HepG2 (cell line): ENCODE results near the gene TTN. TPM values are rescaled to one million over a fixed set of nuclear protein-coding genes. Genes with fewer than 3 reads are reported as not detected.

ENCODE experiments used
- ATAC-seq: fragments of 200-7000 bp; cut with Tn5 transposase; 3 replicates; pipeline ENCODE4 v1.9.1; 2020; ENCODE audit warnings: mild to moderate bottlenecking, moderate library complexity
- BruUV-seq: library from RNA; stranded (reverse); fragments of 400-500 nt; replicated peaks from 2 replicates; lab custom pipeline; 2021; lab: Mats Ljungman, UMichigan
- CTCF ChIA-PET: fragments of 300-600 bp; formaldehyde crosslinking; extraction: SDS; loops from one replicate; lab custom pipeline; 2021; ENCODE audit warnings: low total read pairs, inconsistent platforms, low intra/inter-chr PET ratio; lab: Yijun Ruan, JAX
- POLR2A ChIA-PET: fragments of 350-600 bp; sonication (Branson Sonifier 250); formaldehyde crosslinking; loops from one replicate; lab custom pipeline; 2020; ENCODE audit warnings: antibody characterized with exemption, inconsistent platforms; lab: Yijun Ruan, JAX
- DNase-seq: peaks from one replicate; pipeline ENCODE4 v3.0.0-alpha.2; 2015; ENCODE audit warnings: low spot score
- FAIRE-seq: peaks from 3 replicates; lab custom pipeline; 2011; peaks lifted over from hg19 to GRCh38; lab: Jason Lieb, UNC
- H2AFZ ChIP-seq: one replicate; pipeline ENCODE4 v1.6.1; 2011; ENCODE audit warnings: low read length, inconsistent platforms
- H3K27ac ChIP-seq: fragments of 300-600 bp; 3 replicates; pipeline ENCODE4 v1.8.0; 2011; ENCODE audit warnings: mixed run types, mild to moderate bottlenecking, mixed read lengths, low read length, inconsistent platforms; ENCODE audit not compliant: insufficient read depth; ENCODE audit errors: extremely low read length
- H3K27me3 ChIP-seq, 2 experiments: fragments of 200-600 bp in 1 of 2; 2 replicates in 1 of 2; 3 replicates in 1 of 2; pipeline versions ENCODE4 v1.6.0 to v1.8.0; 2011; ENCODE audit warnings: low read length in 2 of 2, mild to moderate bottlenecking in 2 of 2, moderate library complexity in 2 of 2, inconsistent platforms in 1 of 2; ENCODE audit not compliant: insufficient read depth in 2 of 2, control insufficient read depth in 1 of 2
- H3K36me3 ChIP-seq, 2 experiments: fragments of 200-600 bp in 1 of 2; replicated peaks in 1 of 2; 2 replicates in 1 of 2; 3 replicates in 1 of 2; pipeline versions ENCODE4 v1.5.1 to v1.8.0; 2011; ENCODE audit warnings: low read length in 2 of 2, inconsistent platforms in 1 of 2; ENCODE audit not compliant: insufficient read depth in 2 of 2, control insufficient read depth in 1 of 2
- H3K4me1 ChIP-seq: 2 replicates; pipeline ENCODE4 v1.5.1; 2012; ENCODE audit warnings: low read length, inconsistent platforms; ENCODE audit not compliant: insufficient read depth
- H3K4me2 ChIP-seq: 2 replicates; pipeline ENCODE4 v1.6.0; 2011; ENCODE audit warnings: low read depth, low read length, inconsistent platforms
- H3K4me3 ChIP-seq, 3 experiments: fragments of 200-600 bp in 1 of 3; sonication (generic), shearing (Covaris generic) in 1 of 3; replicated peaks in 1 of 3; 2 replicates each; pipeline ENCODE4 v1.5.1; 2011 to 2016; ENCODE audit warnings: low read length in 3 of 3, inconsistent platforms in 2 of 3, low read depth in 2 of 3, mild to moderate bottlenecking in 2 of 3, control low read depth in 1 of 3, mixed read lengths in 1 of 3; ENCODE audit not compliant: insufficient read depth in 1 of 3
- H3K79me2 ChIP-seq: one replicate; pipeline ENCODE4 v1.6.1; 2011; ENCODE audit warnings: low read length, inconsistent platforms; ENCODE audit not compliant: insufficient read depth
- H3K9ac ChIP-seq: 2 replicates; pipeline ENCODE4 v1.6.0; 2011; ENCODE audit warnings: mild to moderate bottlenecking, low read depth, low read length, inconsistent platforms; ENCODE audit not compliant: insufficient read depth
- H3K9me3 ChIP-seq: 2 replicates; pipeline ENCODE4 v1.5.1; 2012; ENCODE audit warnings: mild to moderate bottlenecking, low read length
- H4K20me1 ChIP-seq: 2 replicates; pipeline ENCODE4 v1.6.0; 2011; ENCODE audit warnings: inconsistent platforms, mild to moderate bottlenecking, low read length, moderate library complexity; ENCODE audit not compliant: insufficient read depth
- ATF7 ChIP-seq, 2 experiments: fragments of 450-650 bp in 1 of 2; sonication (generic) in 1 of 2; formaldehyde crosslinking in 1 of 2; IDR thresholded peaks; 2 replicates each; pipeline versions ENCODE4 v1.4.0 to v1.6.1; 2016 to 2020; ENCODE audit warnings: antibody characterized with exemption in 1 of 2, mild to moderate bottlenecking in 1 of 2, missing genetic modification reagents in 1 of 2
- CBX1 ChIP-seq: IDR thresholded peaks from one replicate; pipeline ENCODE4 v1.6.1; 2016; ENCODE audit warnings: antibody characterized with exemption, low read depth
- CEBPG ChIP-seq: IDR thresholded peaks from 2 replicates; pipeline ENCODE4 v1.6.1; 2016
- CREB1 ChIP-seq, 2 experiments: fragments of 450-650 bp in 1 of 2; IDR thresholded peaks; 2 replicates each; pipeline ENCODE4 v1.6.1; 2016 to 2017; ENCODE audit warnings: control low read depth in 1 of 2, mild to moderate bottlenecking in 1 of 2, missing compliant biosample characterization in 1 of 2, missing genetic modification characterization in 1 of 2
- FOXP4 ChIP-seq: sonication (generic); formaldehyde crosslinking; IDR thresholded peaks from 2 replicates; pipeline ENCODE4 v1.4.0; 2020; ENCODE audit warnings: missing genetic modification reagents
- IKZF1 ChIP-seq: fragments of 450-650 bp; IDR thresholded peaks from 2 replicates; pipeline ENCODE4 v1.7.1; 2016
- NR2C2 ChIP-seq: sonication (generic); formaldehyde crosslinking; IDR thresholded peaks from 2 replicates; pipeline ENCODE4 v1.4.0; 2020; ENCODE audit warnings: missing genetic modification reagents, mild to moderate bottlenecking, moderate library complexity, borderline replicate concordance
- TCF7L2 ChIP-seq: IDR thresholded peaks from 2 replicates; pipeline ENCODE4 v1.6.1; 2011; ENCODE audit warnings: mild to moderate bottlenecking, low read depth, low read length, moderate library complexity
- ZNF282 ChIP-seq: fragments of 450-650 bp; IDR thresholded peaks from 2 replicates; pipeline ENCODE4 v1.6.1; 2018; ENCODE audit not compliant: partially characterized antibody
- ZNF430 ChIP-seq: sonication (generic); formaldehyde crosslinking; IDR thresholded peaks from 2 replicates; pipeline ENCODE4 v1.9.0; 2021; ENCODE audit warnings: mild to moderate bottlenecking, missing genetic modification reagents
- ZNF496 ChIP-seq: sonication (generic); formaldehyde crosslinking; IDR thresholded peaks from 2 replicates; pipeline ENCODE4 v1.8.1; 2023; ENCODE audit warnings: mild to moderate bottlenecking, moderate library complexity, missing genetic modification reagents; ENCODE audit not compliant: insufficient replicate concordance
- ZNF501 ChIP-seq: sonication (generic); formaldehyde crosslinking; IDR thresholded peaks from 2 replicates; pipeline ENCODE4 v1.5.1; 2020; ENCODE audit warnings: mild to moderate bottlenecking, moderate library complexity, missing genetic modification reagents
- ZNF761 ChIP-seq: sonication (generic); formaldehyde crosslinking; conservative IDR thresholded peaks from 2 replicates; pipeline ENCODE4 v1.4.0; 2020; ENCODE audit warnings: mild to moderate bottlenecking, missing genetic modification reagents
- ZNF891 ChIP-seq: sonication (generic); formaldehyde crosslinking; IDR thresholded peaks from 2 replicates; pipeline ENCODE4 v1.5.0; 2020; ENCODE audit warnings: mild to moderate bottlenecking, missing genetic modification reagents
- WGBS: methylation state at CpG from one replicate; pipeline ENCODE4 v1.1.6; 2017; ENCODE audit warnings: low lambda C conversion rate; 5-methylcytosine and 5-hydroxymethylcytosine counted together
- in situ Hi-C: cut with HindIII; loops from 2 replicates; pipeline ENCODE4 v1.10.0; 2017; ENCODE audit warnings: low pct_unique_long_range_greater_than_20kb; ENCODE audit not compliant: extremely low pct_ligation_motif_present
- intact Hi-C: fragments of 100-400 bp; cut with micrococcal nuclease; formaldehyde crosslinking; loops from one replicate; pipeline ENCODE4 v1.10.0; 2022; ENCODE audit not compliant: unreplicated experiment
- polyA plus RNA-seq, 8 experiments: library from polyadenylated mRNA; depleted of rRNA in 3 of 8; stranded (reverse) in 7 of 8; unstranded in 1 of 8; fragments of >200 nt; fragmentation: Illumina TruSeq in 4 of 8; extraction: Trizol in 4 of 8; gene quantifications; 2 replicates each; pipeline versions ENCODE4 v1.2.1 to v1.2.3, GENCODE V29; 2011 to 2016; ENCODE audit warnings: low read depth in 4 of 8, missing spikeins in 1 of 8, mixed read lengths in 1 of 8; ENCODE audit not compliant: insufficient read depth in 1 of 8
- total RNA-seq, 5 experiments: library from RNA; depleted of rRNA; stranded (reverse); fragments of >200 nt; fragmentation: Illumina TruSeq; extraction: Trizol; gene quantifications; 2 replicates each; pipeline ENCODE4 v1.2.3, GENCODE V29; 2016; ENCODE audit warnings: low read depth in 1 of 5

Gene TTN
- total and polyA plus RNA-seq, 2 of the 13 experiments (the other 11 are each of a cell fraction or from before 2014, with no cell fraction given): under 0.01 TPM

- Histone ChIP-seq H3K27me3 (no peaks in the 10 kb centered on the region; a peak in 2 of 5 replicates), H3K9ac (no peak overlapping the region), H4K20me1 (no peaks in the 10 kb centered on the region), H3K36me3 (no peaks in the 10 kb centered on the region), H3K4me2 (no peak overlapping the region), H3K9me3 (no peaks in the 10 kb centered on the region), H2AFZ (no peak overlapping the region), H3K4me3 (no peak overlapping the region), H3K79me2 (no peaks in the 10 kb centered on the region), H3K4me1 (0 out of 2 replicates have a peak, but pooled peaks cover under 1% of the 10 kb centered on the region), H3K27ac (no peak overlapping the region)
- in situ Hi-C loops (no loop called here), intact Hi-C loops (no loop called here)
- peak; percentile 52; the same call in 1 of the 2 replicates for TF ChIP-seq CREB1 (IDR thresholded peaks at IDR 0.05)
- no peak for TF ChIP-seq CREB1 (CRISPR knock-in tag; IDR thresholded peaks at IDR 0.05)
- TF ChIP-seq ZNF496 (CRISPR knock-in tag): no peak
- TF ChIP-seq ZNF761 (CRISPR knock-in tag): no peak
- peak; percentile 93 for TF ChIP-seq ATF7 (IDR thresholded peaks at IDR 0.05)
- no peak for TF ChIP-seq ATF7 (CRISPR knock-in tag; IDR thresholded peaks at IDR 0.05)
- no TSS peak for BruUV-seq
- ChIA-PET POLR2A (no interaction called here), CTCF (no interaction called here)
- WGBS: 12% methylated on average over 5 of the region's 5 CpGs
- DNase-seq (no peak), ATAC-seq (no peak), FAIRE-seq (no peak)
Observed at GRCh38 chr2:178833382-178833781, 26.2 kb upstream of the TTN start.

- no peak for DNase-seq
- POLR2A ChIA-PET: no interaction called here
- no peak overlapping the region for H2AFZ ChIP-seq
Observed at GRCh38 chr2:178830451-178830850, 23.2 kb upstream of the TTN start.

More at GRCh38 chr2:178830451-178830850, 23.2 kb upstream of the TTN start:
- peaks cover 11% of the 10 kb centered on the region for H3K4me1 ChIP-seq
- no TSS peak for BruUV-seq
- no peak overlapping the region for H3K27ac ChIP-seq
- TF ChIP-seq TCF7L2 (no peak), FOXP4 (no peak), ZNF430 (CRISPR knock-in tag) (no peak), ZNF282 (no peak), ZNF891 (CRISPR knock-in tag) (no peak), IKZF1 (no peak), CEBPG (CRISPR knock-in tag) (no peak), CBX1 (no peak), NR2C2 (no peak), ZNF501 (CRISPR knock-in tag) (no peak)
- H3K9me3 ChIP-seq: no peaks in the 10 kb centered on the region
- no peak overlapping the region for H3K4me3 ChIP-seq
- ATAC-seq: no peak
- in situ Hi-C loops: no loop called here
- no peaks in the 10 kb centered on the region for H3K36me3 ChIP-seq
- FAIRE-seq: no peak
- H3K9ac ChIP-seq: no peak overlapping the region
- no peaks in the 10 kb centered on the region for H4K20me1 ChIP-seq
- intact Hi-C loops: no loop called here
- no peak overlapping the region for H3K4me2 ChIP-seq
- H3K27me3 ChIP-seq: no peaks in the 10 kb centered on the region; a peak in 2 of 5 replicates
- no peaks in the 10 kb centered on the region for H3K79me2 ChIP-seq
- CTCF ChIA-PET: no interaction called here
- WGBS: 0% methylated on average over 2 of the region's 2 CpGs
